IPS DF 4.7 (cell line): ENCODE measurements around the gene WDR1.

Experiments
- DNase-seq: peaks from one replicate; pipeline ENCODE4 v3.0.0-alpha.2; 2013; ENCODE audit warnings: low spot score; ENCODE audit errors: extremely low read depth

Gene WDR1

DNA sequence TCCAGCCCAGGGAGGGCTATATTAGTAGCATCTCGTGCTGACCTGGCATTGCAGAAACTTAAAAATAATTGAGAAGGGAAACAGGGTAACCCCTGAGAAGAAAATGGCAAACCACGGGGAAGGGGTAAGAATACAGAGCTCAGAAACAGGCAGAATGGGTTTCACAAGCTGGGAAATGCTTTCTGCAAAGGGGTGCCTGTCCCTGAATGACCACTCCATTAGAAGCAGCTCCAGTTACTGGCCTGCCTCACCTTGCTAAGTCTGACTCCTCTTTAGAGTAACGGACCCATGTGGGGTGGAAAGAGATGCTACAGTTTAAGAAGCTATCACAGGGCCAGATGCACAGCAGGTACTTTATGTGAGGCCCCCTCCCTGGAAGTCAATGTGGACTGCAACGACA lies 2.5 kb downstream of the WDR1 start:
- no peak for DNase-seq

GRCh38 chr4:10113362-10114047 lies 3.1 kb downstream of the WDR1 start:
- DNase-seq: no peak

DNA sequence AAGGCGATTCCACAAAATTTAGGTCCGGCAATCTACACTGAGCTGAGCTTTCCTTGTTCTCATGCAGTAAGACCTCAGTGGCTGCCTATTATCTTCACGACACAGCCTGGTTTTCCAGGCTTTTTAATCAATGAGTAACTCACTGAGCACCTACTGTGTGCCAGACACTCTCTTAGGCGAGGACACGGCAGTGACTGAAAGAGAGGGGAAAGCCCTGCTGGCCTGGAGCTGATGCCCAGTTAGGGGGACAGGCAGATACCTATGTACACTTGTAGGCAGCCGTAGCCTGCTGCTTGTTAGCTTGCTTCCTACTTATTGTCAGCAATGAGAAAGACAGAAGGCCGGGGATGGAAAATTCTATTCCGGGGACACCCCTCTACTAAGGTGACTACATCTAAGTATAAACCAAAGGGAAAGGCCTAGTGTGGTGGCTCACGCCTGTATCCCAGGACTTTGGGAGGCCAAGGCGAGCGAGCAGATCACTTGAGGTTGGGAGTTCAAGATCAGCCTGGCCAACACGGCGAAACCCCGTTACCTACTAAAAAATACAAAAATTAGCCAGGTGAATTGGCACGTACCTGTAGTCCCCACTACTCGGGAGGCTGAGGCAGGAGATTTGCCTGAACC lies 3.8 kb downstream of the WDR1 start:
- DNase-seq: no peak

DNA sequence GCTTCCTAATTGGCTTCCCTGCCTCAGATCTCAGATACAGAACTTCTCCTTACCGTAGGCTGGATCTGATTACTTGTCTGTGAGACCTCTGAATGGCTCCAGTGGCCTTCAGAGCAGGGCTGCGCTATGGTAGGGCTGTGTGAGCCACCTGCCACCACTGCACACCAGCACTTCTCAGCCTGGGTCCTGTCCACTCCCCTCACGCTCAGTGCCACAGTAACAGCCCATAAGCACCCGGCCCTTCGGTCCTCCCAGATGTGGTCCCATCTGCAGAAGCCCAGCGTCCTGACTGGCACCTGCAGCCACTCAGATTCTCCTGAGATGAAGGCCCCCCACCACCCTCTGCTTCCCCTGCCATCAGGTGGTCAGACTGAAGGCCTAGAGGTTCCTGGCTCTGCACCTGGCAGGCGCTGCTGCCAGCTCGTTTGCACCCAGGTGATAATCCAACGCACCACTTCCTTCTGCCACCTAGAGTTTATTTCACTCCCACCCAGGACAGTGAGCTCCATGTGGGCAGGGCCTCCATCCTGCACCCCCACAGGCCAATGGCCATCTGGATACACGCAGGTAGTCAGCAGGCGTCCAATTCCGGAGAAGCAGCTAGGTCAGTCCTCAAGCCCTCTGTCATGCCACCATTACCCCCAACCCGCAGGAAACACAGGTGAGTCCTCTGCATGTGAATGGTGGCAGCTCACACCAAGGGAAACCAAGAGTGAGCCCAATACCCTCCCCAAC lies 5.4 kb downstream of the WDR1 start:
- DNase-seq: no peak

DNA sequence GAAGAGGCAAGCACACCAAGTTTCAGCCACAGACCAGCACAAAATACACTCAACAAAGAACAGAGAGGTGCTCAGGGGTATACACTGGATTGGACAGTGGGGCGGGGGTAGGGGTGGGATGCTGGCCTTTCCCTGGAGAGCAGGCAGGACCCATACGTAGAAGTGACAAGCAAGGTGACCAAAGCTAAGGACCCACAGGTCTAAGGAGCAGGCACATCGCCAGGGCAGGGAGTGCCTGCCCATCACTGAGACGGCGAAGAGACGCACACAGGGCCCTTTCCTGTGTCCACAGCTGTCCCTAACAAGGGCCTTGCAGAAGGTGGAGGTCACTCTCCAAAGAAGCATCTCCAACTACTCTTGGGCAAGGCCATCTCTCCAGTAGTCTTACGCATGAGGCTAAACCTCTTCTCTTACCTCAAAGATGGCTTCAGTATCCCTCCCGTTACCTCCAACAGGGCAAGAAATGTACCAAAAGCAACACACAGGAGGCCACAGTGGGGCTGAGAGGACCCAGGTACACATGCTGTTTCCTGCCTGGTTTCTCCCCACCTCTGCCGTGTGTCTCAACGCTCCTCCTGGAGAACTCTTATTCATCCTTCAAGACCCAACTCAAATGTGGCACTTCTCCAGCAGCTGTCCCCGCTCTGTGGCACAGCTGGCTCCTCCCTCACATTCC lies 6.5 kb downstream of the WDR1 start:
- no peak for DNase-seq

DNA sequence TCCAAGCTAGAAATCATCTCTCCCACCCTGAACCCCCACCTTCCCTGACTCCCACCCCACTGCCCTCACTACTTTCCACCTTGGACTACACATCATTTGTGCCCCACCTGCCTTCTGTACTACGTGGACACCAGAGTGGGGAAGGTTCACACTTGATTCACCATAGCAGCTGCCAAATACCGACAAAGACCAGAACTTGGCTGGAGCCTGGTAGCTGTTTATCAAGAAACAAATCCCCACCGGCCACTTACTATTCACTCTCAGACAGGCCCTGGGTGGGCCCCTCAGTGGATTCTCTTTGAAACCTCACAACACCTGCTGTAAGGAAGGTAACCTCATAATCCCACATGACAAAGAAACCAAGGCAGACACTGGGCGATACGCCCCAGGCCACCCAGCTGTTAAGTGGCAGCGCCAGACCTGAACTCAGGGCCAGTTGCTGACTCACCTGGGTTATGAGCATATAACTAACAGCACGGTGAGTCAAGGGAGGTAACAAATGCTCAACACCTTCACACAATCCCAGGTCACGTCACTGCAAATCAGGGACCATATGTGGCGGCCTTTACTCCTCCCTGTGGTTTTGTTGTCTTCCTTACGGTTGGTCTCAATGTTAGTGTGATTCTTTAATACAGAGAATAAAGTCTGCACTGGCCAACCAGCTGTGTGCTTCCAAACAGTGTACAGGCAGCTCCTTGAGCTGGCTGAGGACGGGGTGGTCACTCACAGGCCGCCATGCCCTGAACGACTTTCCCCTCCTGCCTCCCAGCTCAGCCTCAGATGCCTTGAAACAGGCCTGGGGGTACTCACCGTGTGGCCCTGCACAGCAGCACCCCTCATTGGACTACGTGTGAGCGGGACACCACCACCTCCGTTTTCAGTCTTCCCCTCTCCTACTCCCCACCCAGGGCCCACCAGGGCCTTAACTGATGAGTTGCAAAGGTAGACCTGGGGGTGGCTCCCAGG lies 7.5 kb downstream of the WDR1 start:
- no peak for DNase-seq

- no peak for DNase-seq
Observed at GRCh38 chr4:10108391-10108790, 8.2 kb downstream of the WDR1 start.

- DNase-seq: no peak
Observed at GRCh38 chr4:10107111-10108091, 9.2 kb downstream of the WDR1 start.

DNA sequence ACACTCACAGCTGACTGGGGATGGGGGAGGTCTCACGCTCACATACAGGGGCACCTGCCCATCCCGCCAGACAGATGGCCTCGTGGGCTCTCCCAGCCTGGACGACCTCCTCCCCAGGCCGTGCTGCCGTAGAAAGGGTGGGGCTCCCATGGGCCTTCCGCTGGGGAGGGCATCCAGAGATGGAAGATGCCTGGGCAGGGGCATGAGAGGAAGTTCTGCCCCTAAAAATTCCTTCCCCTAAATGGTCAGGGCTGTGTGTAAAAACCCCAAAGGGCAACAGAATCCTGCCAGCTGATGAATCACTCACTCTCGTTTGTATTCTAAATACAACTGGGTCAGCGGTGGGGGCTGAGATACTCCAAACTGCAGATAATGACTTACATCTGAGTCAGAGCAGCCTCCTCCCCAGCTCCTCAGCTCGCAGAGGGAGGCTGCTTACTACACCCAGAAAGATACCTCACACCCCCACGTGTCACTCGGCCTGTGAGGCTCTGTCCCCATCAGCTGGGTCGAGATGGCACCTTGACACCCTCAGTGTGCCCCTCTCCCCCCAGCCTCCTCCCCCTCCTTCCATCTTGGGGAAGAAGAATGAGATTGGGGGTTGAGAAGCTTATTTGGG lies 10.1 kb downstream of the WDR1 start:
- DNase-seq: no peak

- no peak for DNase-seq
Observed at GRCh38 chr4:10105920-10106319, 10.7 kb downstream of the WDR1 start.

- DNase-seq: no peak
Observed at GRCh38 chr4:10105421-10105820, 11.2 kb downstream of the WDR1 start.

GRCh38 chr4:10104991-10105276 lies 11.7 kb downstream of the WDR1 start:
- no peak for DNase-seq

- no peak for DNase-seq
Observed at GRCh38 chr4:10104211-10104990, 12.2 kb downstream of the WDR1 start.

DNA sequence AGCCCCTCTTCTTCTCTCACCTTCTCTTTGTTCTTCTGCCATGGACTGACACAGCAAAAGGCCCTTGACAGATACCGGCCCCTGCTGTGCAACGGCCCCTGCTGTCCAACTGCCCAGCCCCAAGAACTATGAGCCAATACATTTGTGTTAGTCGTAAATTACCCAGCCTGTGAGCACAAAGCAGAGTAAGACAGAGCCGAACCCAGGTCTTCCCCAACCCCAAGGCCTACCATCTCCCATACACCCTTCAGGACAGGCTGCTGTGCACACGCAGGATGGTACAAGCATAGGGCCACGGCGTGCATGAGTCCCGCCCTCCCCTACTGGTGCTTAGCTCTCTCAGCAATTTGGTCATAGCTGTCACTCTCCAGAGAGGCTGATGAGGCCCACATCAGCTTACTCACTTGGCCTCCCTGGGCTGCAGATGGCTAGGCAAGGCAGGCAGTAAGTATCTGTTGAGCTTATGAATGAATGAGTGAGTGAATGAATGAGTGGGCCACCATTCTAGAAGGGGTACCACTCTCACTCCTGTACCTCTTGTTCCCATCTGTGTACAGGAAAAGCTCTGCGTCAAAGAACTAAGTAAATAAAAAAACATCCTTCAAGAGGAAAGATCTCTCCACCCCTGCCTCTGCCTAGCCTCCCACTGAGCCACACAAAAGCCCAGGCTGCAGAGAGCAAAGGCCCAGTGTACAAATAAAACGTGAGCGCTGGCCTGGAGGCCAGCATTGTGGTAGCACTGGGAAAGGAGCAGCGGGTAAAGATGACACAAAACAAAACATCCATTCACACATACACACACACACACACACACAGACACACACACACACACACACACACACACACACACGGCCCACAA lies 13.9 kb downstream of the WDR1 start:
- DNase-seq: no peak

- no peak for DNase-seq
Observed at GRCh38 chr4:10101671-10102473, 14.7 kb downstream of the WDR1 start.

DNA sequence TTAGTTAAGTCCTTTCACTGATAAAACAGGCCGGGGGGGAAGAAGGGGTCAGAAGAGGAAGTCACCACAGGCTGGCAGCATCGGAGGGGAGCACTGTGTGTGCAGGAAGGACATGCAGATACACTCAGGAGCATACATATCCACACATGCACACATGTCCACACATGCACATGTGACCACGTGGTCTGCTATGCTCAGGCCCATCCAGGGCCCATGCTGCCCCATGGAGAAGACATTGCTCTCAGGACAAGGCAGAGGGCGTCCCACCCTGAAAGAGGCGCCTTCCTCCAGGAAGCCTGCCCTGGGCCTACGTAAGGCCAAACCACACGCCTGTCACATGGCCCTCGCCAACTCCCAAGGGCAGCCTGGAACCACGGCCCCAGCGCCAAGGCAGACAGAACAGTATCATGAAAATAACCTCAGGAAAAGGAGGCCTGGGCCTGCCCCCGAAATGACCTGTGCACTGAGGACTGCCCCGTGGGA lies 15.8 kb downstream of the WDR1 start:
- no peak for DNase-seq
